Prostate gland (tissue), 2 donors: ENCODE results near the gene NDFIP1. TPM values are rescaled to one million over a fixed set of nuclear protein-coding genes. Genes with fewer than 3 reads are reported as not detected.

Source experiments
- DNase-seq: peaks from one replicate; pipeline ENCODE4 v3.0.0-alpha.2; 2019; ENCODE audit warnings: low spot score
- H3K27ac ChIP-seq, 2 donors: fragments of 200-600 bp; sonication (generic); 2 replicates each; pipeline ENCODE4 v1.5.1; 2017 to 2019
- H3K27me3 ChIP-seq: fragments of 200-600 bp; sonication (generic); replicated peaks from 2 replicates; pipeline ENCODE4 v1.5.1; 2019; ENCODE audit not compliant: insufficient read depth
- H3K36me3 ChIP-seq, 2 donors: fragments of 200-600 bp; sonication (generic); 1 replicate in 1 of 2; 2 replicates in 1 of 2; pipeline versions ENCODE4 v1.5.1 to v1.8.1; 2017 to 2019
- H3K4me1 ChIP-seq: fragments of 200-600 bp; sonication (generic); replicated peaks from 2 replicates; pipeline ENCODE4 v1.5.1; 2019
- H3K4me3 ChIP-seq, 2 donors: fragments of 200-600 bp; sonication (generic); 2 replicates each; pipeline ENCODE4 v1.5.1; 2017 to 2019
- H3K9me3 ChIP-seq: fragments of 200-600 bp; sonication (generic); 2 replicates; pipeline ENCODE4 v1.5.1; 2017
- CTCF ChIP-seq, 4 experiments: fragments of 200-600 bp in 2 of 4; fragments of 450-650 bp in 2 of 4; sonication (generic) in 2 of 4; IDR thresholded peaks; 1 replicate in 3 of 4; 2 replicates in 1 of 4; pipeline ENCODE4 v1.5.1; 2016 to 2019; ENCODE audit warnings: antibody characterized with exemption in 4 of 4, mild to moderate bottlenecking in 2 of 4, moderate library complexity in 2 of 4
- POLR2A ChIP-seq: fragments of 450-650 bp; IDR thresholded peaks from one replicate; pipeline ENCODE4 v1.6.1; 2016; ENCODE audit warnings: antibody characterized with exemption, mild to moderate bottlenecking
- POLR2AphosphoS5 ChIP-seq: sonication (generic); formaldehyde crosslinking; IDR thresholded peaks from one replicate; pipeline ENCODE4 v1.6.1; 2017; ENCODE audit warnings: antibody characterized with exemption
- WGBS: methylation state at CpG from one replicate; pipeline ENCODE4 v1.1.5; 2018; 5-methylcytosine and 5-hydroxymethylcytosine counted together
- intact Hi-C: fragments of 100-400 bp; cut with DNase I; formaldehyde crosslinking; loops from one replicate; pipeline ENCODE4 v1.14.2; 2022
- total RNA-seq, 2 donors: library from RNA; depleted of rRNA; stranded (reverse); fragments of >200 nt; gene quantifications; one replicate each; pipeline ENCODE4 v1.1.0, GENCODE V29; 2016

NDFIP1 gene
- total RNA-seq, 2 donors from 2014 or later: 134 to 234 TPM

DNA sequence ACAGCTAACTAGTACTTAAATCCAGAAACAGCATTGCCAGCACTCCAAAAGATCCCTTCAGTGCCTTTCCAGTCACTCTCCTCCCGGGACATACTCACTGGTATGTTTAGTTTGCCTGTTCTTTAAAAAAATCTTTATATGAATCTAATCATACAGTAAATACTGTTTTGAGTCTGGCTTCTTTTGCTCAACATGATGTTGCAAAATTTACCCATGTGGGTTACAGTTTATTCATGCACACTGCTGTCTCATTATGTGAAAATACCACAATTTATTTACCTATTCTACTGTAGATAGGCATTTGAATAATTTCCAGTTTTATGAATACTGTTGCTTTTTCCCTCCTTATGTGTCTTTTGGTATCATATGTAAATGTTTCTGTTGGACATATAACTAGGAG, 13.5 kb downstream of the NDFIP1 start:
- Histone ChIP-seq H3K4me3 (no peak overlapping the region), H3K27me3 (no peaks in the 10 kb centered on the region), H3K9me3 (no peaks in the 10 kb centered on the region), H3K27ac (no peak overlapping the region), H3K4me1 (no peaks in the 10 kb centered on the region), H3K36me3 (no peaks in the 10 kb centered on the region)
- no peak for DNase-seq
- intact Hi-C loops: no loop called here
- WGBS: 0% methylated on average over 1 of the region's 1 CpG
- TF ChIP-seq POLR2A (no peak), POLR2AphosphoS5 (peak; percentile 19), CTCF (IDR thresholded peaks at IDR 0.05) (no peak)

GRCh38 chr5:142125378-142125777, 16.8 kb downstream of the NDFIP1 start:
- no peak overlapping the region for H3K27ac ChIP-seq
- DNase-seq: no peak
- no peak overlapping the region for H3K4me3 ChIP-seq
- no peaks in the 10 kb centered on the region for H3K36me3 ChIP-seq
- no peaks in the 10 kb centered on the region for H3K4me1 ChIP-seq
- H3K27me3 ChIP-seq: no peaks in the 10 kb centered on the region
- intact Hi-C loops: no loop called here
- H3K9me3 ChIP-seq: no peaks in the 10 kb centered on the region
- no peak for TF ChIP-seq CTCF (IDR thresholded peaks at IDR 0.05)
- TF ChIP-seq POLR2AphosphoS5: no peak
- no peak for TF ChIP-seq POLR2A
- 96% methylated on average over 3 of the region's 3 CpGs for WGBS

DNA sequence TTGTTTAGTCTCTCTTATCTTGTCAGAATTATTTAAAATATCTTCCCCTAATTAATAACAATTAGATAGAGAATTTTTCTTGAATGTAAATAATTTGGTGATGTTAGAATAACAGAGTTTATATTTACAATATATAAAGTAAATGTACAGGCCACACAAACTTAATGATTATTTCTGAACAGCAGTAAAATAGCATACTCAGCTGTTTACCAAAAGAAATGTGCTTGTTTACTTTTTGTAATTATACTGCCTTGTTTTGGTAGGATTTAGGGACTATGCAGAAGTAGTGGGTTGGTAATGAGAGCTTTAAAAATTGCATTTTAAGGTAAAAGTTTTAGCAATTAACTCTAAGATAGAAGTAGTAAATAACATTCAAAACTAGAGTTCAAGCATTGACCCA, 17.4 kb downstream of the NDFIP1 start:
- no peaks in the 10 kb centered on the region for H3K36me3 ChIP-seq
- TF ChIP-seq CTCF (IDR thresholded peaks at IDR 0.05): no peak
- TF ChIP-seq POLR2A: no peak
- TF ChIP-seq POLR2AphosphoS5: no peak
- no peaks in the 10 kb centered on the region for H3K4me1 ChIP-seq
- no peak for DNase-seq
- H3K27me3 ChIP-seq: no peaks in the 10 kb centered on the region
- no peaks in the 10 kb centered on the region for H3K9me3 ChIP-seq
- H3K27ac ChIP-seq: no peak overlapping the region
- no peak overlapping the region for H3K4me3 ChIP-seq
- intact Hi-C loops: no loop called here

DNA sequence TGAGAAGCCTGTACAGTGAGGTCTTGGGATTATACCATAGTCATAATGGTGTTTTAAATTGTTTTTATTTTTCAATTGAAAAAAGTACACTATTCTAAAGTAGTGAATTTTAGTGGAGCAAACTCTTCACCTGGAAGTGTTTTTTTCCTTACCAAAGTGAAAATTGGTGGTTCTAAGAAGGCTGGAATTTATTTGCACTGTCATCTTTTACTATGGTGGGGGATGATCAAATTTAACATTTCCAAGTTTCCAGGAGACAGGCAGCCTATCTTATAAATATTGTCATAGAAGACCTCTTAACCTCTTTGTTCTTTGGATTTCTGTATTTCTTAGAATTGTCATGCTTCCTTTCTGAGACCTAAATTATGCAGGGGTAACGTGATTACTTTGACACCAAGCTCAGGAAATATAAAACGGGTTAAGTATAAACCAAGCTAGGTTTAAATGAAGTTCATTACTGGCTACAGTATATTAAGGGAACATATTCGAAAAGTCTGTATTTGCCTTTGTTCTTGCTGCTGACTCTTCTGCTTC, 20.2 kb downstream of the NDFIP1 start:
- 63% methylated on average over 3 of the region's 3 CpGs for WGBS
- Histone ChIP-seq H3K27me3 (no peaks in the 10 kb centered on the region), H3K9me3 (no peaks in the 10 kb centered on the region), H3K27ac (no peak overlapping the region), H3K4me3 (no peak overlapping the region), H3K4me1 (no peaks in the 10 kb centered on the region), H3K36me3 (no peaks in the 10 kb centered on the region)
- TF ChIP-seq CTCF (IDR thresholded peaks at IDR 0.05) (no peak), POLR2AphosphoS5 (no peak), POLR2A (no peak)
- no peak for DNase-seq
- intact Hi-C loops: no loop called here

DNA sequence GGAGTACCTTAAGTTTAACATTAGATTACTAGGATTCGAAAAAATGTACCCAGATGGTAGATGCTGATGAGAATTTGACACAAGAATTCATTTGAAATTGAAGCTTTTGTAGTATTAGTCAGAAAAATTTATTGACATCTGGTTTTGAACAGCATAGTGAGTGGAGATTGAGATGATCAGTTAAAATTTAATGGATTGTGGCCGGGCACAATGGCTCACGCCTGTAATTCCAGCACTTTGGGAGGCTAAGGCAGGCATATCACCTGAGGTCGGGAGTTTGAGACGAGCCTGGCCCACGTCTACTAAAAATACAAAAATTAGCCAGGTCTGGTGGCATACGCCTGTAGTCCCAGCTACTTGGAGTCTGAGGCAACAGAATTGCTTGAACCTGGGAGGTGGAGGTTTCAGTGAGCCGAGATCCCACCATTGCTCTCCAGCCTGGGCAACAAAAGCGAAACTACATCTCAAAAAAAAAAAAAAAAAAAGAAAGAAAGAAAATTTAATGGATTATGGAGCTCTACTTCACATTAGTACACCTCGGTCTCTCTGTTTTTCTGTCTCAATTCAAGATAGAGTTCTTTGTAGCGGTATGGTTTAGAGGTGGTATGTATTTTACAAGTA, 21.0 kb downstream of the NDFIP1 start:
- H3K27ac ChIP-seq: no peak overlapping the region
- DNase-seq: no peak
- intact Hi-C loops: no loop called here
- WGBS: 83% methylated on average over 11 of the region's 11 CpGs
- H3K4me3 ChIP-seq: no peak overlapping the region
- no peaks in the 10 kb centered on the region for H3K9me3 ChIP-seq
- H3K36me3 ChIP-seq: no peaks in the 10 kb centered on the region
- TF ChIP-seq CTCF (IDR thresholded peaks at IDR 0.05) (no peak), POLR2A (no peak), POLR2AphosphoS5 (no peak)
- H3K4me1 ChIP-seq: no peaks in the 10 kb centered on the region
- H3K27me3 ChIP-seq: no peaks in the 10 kb centered on the region
